Loucy (cell line): Measurements from ENCODE around the gene GOLGA6L10.
"Not testable (repeated sequence)": the region's sequence is repeated elsewhere in the genome, so short reads cannot be mapped to it uniquely, and the experiment has no call there.

ENCODE experiments used
- H2AFZ ChIP-seq: fragments of 200-600 bp; sonication (generic); 2 replicates; pipeline ENCODE4 v1.6.0; 2016; ENCODE audit warnings: antibody characterized with exemption, mild to moderate bottlenecking, low read length, moderate library complexity
- H3F3A ChIP-seq: fragments of 200-600 bp; 2 replicates; pipeline ENCODE4 v1.6.0; 2016; ENCODE audit warnings: antibody characterized with exemption, low read depth, mild to moderate bottlenecking
- H3K27me3 ChIP-seq: fragments of 200-600 bp; sonication (generic); 2 replicates; pipeline ENCODE4 v1.6.1; 2014; ENCODE audit warnings: low read length, mild to moderate bottlenecking; ENCODE audit not compliant: insufficient read depth, poor library complexity, severe bottlenecking
- H3K36me3 ChIP-seq: fragments of 200-600 bp; sonication (generic); 2 replicates; pipeline ENCODE4 v1.6.1; 2016; ENCODE audit warnings: low read length; ENCODE audit not compliant: insufficient read depth
- H3K4me1 ChIP-seq: fragments of 200-600 bp; sonication (generic); 2 replicates; pipeline ENCODE4 v1.5.1; 2014; ENCODE audit warnings: low read length, mild to moderate bottlenecking; ENCODE audit not compliant: insufficient read depth, poor library complexity, severe bottlenecking
- H3K4me2 ChIP-seq: fragments of 200-600 bp; sonication (generic); 2 replicates; pipeline ENCODE4 v1.6.0; 2014; ENCODE audit warnings: antibody characterized with exemption, low read length, low read depth, mild to moderate bottlenecking; ENCODE audit not compliant: poor library complexity, severe bottlenecking
- H3K4me3 ChIP-seq: fragments of 200-600 bp; sonication (generic); 2 replicates; pipeline ENCODE4 v1.5.1; 2014; ENCODE audit warnings: low read length, mild to moderate bottlenecking, mixed read lengths; ENCODE audit not compliant: poor library complexity, severe bottlenecking
- H3K79me2 ChIP-seq: fragments of 200-600 bp; sonication (generic); 2 replicates; pipeline ENCODE4 v1.6.1; 2014; ENCODE audit warnings: low read length; ENCODE audit not compliant: insufficient read depth
- H3K9ac ChIP-seq: fragments of 200-600 bp; sonication (generic); 2 replicates; pipeline ENCODE4 v1.6.0; 2014; ENCODE audit warnings: mild to moderate bottlenecking, low read depth, low read length, moderate library complexity; ENCODE audit not compliant: poor library complexity, severe bottlenecking
- H3K9me2 ChIP-seq: fragments of 200-600 bp; sonication (generic); replicated peaks from 2 replicates; pipeline ENCODE4 v1.6.1; 2016; ENCODE audit warnings: low read depth, low read length, mixed read lengths
- H3K9me3 ChIP-seq: fragments of 200-600 bp; sonication (generic); 2 replicates; pipeline ENCODE4 v1.6.1; 2014; ENCODE audit warnings: mild to moderate bottlenecking, antibody characterized with exemption, low read length, low read depth; ENCODE audit not compliant: insufficient read depth
- H4K20me1 ChIP-seq: fragments of 200-600 bp; sonication (generic); 2 replicates; pipeline ENCODE4 v1.6.0; 2014; ENCODE audit warnings: antibody characterized with exemption, low read length, mild to moderate bottlenecking; ENCODE audit not compliant: insufficient read depth, poor library complexity, severe bottlenecking

The GOLGA6L10 gene

DNA sequence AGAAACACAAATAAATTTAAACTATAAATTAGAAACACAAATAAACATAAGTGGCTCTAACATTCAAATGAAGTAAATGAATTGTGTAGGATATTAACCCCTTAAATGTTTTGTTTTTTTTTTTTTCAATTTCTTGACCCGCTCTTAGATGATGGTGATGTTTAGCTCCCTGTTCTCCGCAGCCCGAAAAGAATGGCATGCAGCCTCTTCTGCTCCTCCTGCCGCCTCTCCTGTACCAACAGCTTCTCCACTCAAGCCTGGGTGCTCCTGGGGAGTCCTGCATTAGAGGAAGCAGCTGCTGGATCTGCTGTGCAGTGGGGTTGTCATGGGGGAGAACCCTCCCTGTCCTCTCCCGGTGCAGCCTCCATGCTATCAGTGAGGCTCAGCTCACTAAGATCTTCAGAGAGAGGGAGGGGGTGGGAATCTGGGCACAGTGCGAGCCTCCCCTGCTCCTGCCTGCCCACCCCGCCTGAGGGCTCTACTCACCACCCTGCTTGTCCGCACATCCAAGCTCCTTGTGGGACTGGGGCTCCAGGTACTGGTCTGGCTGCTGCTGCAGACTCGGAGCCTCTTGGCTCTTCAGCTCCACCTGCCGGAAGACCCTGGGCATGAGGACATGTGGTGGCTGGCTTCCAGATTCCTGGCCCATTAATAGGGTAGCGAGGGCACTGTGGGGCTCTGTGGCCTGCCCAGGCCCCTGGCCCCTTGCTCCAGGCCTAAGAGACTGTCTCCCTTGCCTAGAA, 6.5 kb downstream of the GOLGA6L10 start:
- H3K4me3 ChIP-seq, H3K9me2 ChIP-seq, H3K27me3 ChIP-seq, H3K4me2 ChIP-seq, H3K36me3 ChIP-seq, H3F3A ChIP-seq, H3K4me1 ChIP-seq, H3K9ac ChIP-seq, H2AFZ ChIP-seq, H3K79me2 ChIP-seq, H3K9me3 ChIP-seq, H4K20me1 ChIP-seq: not testable (repeated sequence)

DNA sequence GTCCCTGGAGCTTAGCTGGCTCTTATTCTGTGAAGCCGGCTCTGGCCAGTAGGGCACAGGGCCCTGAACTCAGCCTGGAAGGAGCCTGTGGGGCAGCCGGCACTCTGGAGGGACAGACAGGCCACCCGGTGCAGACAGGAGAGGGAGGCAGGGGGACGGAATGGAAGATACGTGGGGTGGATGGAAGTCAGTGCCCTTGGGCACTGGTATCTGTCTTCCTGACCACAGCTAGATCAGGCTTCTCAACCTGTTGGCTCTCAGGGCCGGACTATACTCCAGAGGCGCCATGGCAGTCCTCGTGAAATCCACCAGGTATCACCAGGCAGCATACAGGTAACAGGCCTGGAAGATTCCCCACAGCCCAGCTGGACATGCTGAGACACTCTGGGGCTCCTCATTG, 10.7 kb downstream of the GOLGA6L10 start:
- not testable (repeated sequence) for H3K4me1 ChIP-seq, H3K4me2 ChIP-seq, H3K27me3 ChIP-seq, H3F3A ChIP-seq, H3K4me3 ChIP-seq, H3K79me2 ChIP-seq, H3K36me3 ChIP-seq, H3K9me3 ChIP-seq, H2AFZ ChIP-seq, H3K9ac ChIP-seq, H3K9me2 ChIP-seq, H4K20me1 ChIP-seq

DNA sequence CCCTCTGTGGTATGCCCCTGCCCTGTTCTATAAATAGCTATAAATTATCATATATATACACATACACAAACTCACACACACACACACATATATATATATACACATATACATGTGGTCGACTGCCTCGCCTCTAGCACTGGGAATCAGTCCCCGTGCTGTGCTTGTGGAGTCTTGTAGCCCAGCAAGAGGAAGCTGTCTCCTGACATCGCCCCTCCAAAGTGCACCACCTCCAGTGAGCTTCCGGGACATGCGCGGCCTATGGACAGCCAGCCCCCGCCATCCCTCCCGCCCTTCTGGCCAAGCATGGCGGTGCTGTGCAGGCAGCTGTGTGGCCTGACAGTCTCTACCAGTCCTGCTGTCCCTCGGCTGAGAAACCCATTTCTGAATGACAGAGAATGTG, 11.2 kb downstream of the GOLGA6L10 start:
- not testable (repeated sequence) for H4K20me1 ChIP-seq, H2AFZ ChIP-seq

DNA sequence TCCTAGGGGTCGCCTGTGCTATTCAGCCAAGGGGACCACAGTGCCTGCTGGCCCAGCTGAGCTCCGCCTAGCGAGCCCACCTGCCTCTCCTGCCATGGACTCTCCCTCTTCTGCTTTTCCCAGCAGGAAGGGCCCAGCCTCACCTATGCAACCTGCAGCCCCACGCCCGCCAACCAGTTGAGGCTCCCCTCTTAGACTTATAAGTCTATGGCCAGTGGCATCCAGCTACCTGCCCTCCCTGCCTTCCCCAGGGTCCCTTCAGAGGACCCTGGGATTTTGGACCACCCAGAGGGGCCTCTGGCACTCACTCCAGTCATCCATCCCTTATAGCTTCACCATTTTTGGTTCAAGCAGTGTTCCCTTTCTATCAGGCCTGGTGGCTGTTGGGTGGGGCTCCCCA, 12.2 kb downstream of the GOLGA6L10 start:
- not testable (repeated sequence) for H3K9me3 ChIP-seq, H3K27me3 ChIP-seq, H3K36me3 ChIP-seq, H3K4me2 ChIP-seq, H3K9me2 ChIP-seq, H3K4me3 ChIP-seq, H3F3A ChIP-seq, H3K4me1 ChIP-seq, H4K20me1 ChIP-seq, H3K79me2 ChIP-seq, H2AFZ ChIP-seq, H3K9ac ChIP-seq

More for the DNA sequence above, 11.2 kb downstream of the GOLGA6L10 start:
- H3K9ac ChIP-seq, H3K9me3 ChIP-seq, H3F3A ChIP-seq, H3K4me2 ChIP-seq, H3K4me1 ChIP-seq, H3K27me3 ChIP-seq, H3K36me3 ChIP-seq, H3K79me2 ChIP-seq, H3K9me2 ChIP-seq, H3K4me3 ChIP-seq: not testable (repeated sequence)

DNA sequence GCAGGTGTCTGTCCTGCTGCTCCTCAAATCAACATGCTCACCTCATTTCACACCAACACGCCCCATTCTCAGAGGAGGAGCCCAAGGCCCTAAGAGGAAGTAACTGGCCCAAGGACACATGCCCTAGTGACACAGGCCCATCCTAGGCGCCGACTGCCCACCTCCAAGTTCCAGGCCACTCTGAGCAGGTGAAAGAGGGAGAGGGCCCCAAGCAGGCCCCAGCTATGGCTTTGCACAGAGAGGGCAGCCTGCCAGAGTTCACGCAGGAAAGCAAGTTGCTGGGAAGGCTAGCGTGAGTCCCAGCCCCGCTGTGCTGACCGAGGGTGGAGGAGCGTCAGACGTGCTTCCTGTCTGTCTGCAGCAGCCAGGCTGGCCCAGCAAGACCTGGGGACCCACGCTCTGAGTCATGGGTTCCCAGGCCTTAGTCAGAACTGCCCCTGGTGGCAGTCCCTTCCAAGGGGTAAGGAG, 13.1 kb downstream of the GOLGA6L10 start:
- not testable (repeated sequence) for H3K9me2 ChIP-seq, H2AFZ ChIP-seq, H3K9ac ChIP-seq, H3K79me2 ChIP-seq, H3K36me3 ChIP-seq, H3K4me2 ChIP-seq, H3F3A ChIP-seq, H3K27me3 ChIP-seq, H3K4me1 ChIP-seq, H4K20me1 ChIP-seq, H3K9me3 ChIP-seq, H3K4me3 ChIP-seq

DNA sequence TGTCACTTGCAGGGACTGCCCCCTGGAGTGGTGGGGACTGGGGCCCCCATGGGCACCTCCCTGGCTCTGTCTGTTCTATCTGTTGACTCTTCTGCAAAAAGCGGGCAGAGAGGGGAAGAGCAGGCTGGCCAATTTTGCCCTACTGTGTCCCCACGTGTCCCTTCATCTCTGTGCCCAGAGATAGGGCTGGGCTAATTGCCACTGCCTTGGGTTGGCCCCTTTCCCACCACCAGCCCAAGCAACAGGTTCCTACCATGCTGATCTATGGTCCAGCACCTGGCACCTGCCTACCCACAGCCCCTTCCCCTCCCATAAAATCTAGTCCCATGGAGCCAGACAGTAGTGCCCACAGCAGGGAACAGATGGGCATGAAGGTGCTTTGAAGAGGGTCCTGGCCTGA, 14.3 kb downstream of the GOLGA6L10 start:
- H3K79me2 ChIP-seq, H3K4me3 ChIP-seq, H4K20me1 ChIP-seq, H3K27me3 ChIP-seq, H3K9ac ChIP-seq, H2AFZ ChIP-seq, H3K4me2 ChIP-seq, H3K4me1 ChIP-seq, H3K36me3 ChIP-seq, H3F3A ChIP-seq, H3K9me2 ChIP-seq, H3K9me3 ChIP-seq: not testable (repeated sequence)

DNA sequence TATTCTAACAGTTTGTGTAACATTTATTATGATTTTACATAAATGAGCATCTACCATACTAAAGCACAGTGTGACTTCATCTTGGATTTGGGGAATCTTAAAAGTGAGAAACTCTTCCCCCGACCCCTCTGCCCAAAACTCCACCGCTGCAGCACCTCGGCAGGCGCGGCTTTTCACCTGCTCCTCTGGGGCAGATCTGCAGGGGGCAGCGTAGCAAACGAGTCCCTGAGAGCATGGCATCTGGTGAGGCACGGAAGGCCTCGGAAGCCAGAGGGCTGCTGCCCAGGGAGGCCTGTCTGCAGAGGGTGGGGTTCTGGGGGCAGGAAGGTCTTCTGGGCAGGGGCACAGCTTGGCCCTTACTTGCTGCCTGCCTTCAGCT, 14.7 kb downstream of the GOLGA6L10 start:
- not testable (repeated sequence) for H3K4me2 ChIP-seq, H2AFZ ChIP-seq, H3K4me1 ChIP-seq, H3K9ac ChIP-seq, H3K9me3 ChIP-seq, H3K79me2 ChIP-seq, H3K4me3 ChIP-seq, H3K27me3 ChIP-seq, H3K9me2 ChIP-seq, H3F3A ChIP-seq, H4K20me1 ChIP-seq, H3K36me3 ChIP-seq
